ENCODE measurements around the gene ETV6.

ETV6 gene

GRCh38 chr12:11709513-11709912, 60.0 kb downstream of the ETV6 start:
- no peaks in the 10 kb centered on the region for H3K9me3 Mint-ChIP-seq
- no peak for DNase-seq
- H3K27ac Mint-ChIP-seq = peak overlapping the region in 1 of 2 donors; percentile 0
- ATAC-seq = no peak
- H3K4me3 Mint-ChIP-seq = no peak overlapping the region
- H3K4me1 Mint-ChIP-seq = peaks cover 43% of the 10 kb centered on the region
- H3K27me3 Mint-ChIP-seq = no peaks in the 10 kb centered on the region

- peaks cover 47% of the 10 kb centered on the region for H3K4me1 Mint-ChIP-seq
- no peaks in the 10 kb centered on the region for H3K27me3 Mint-ChIP-seq
- no peak for ATAC-seq
- H3K4me3 Mint-ChIP-seq = no peak overlapping the region
- H3K9me3 Mint-ChIP-seq = no peaks in the 10 kb centered on the region
- H3K27ac Mint-ChIP-seq = no peak overlapping the region
- no peak for DNase-seq
Measured at GRCh38 chr12:11710431-11710830, 61.0 kb downstream of the ETV6 start.

GRCh38 chr12:11710906-11711305, 61.4 kb downstream of the ETV6 start:
- Mint-ChIP-seq H3K27ac (no peak overlapping the region), H3K27me3 (no peaks in the 10 kb centered on the region), H3K4me1 (peaks cover 47% of the 10 kb centered on the region), H3K9me3 (no peaks in the 10 kb centered on the region), H3K4me3 (no peak overlapping the region)
- DNase-seq = no peak
- ATAC-seq = no peak

- Mint-ChIP-seq H3K27ac (peak overlapping the region in 1 of 2 donors; percentile 49), H3K9me3 (no peaks in the 10 kb centered on the region), H3K4me3 (no peak overlapping the region), H3K27me3 (no peaks in the 10 kb centered on the region), H3K4me1 (peaks cover 47% of the 10 kb centered on the region)
- DNase-seq = no peak
- no peak for ATAC-seq
Measured at GRCh38 chr12:11711651-11712327, 62.3 kb downstream of the ETV6 start.

- no peak for DNase-seq
- H3K27me3 Mint-ChIP-seq = no peaks in the 10 kb centered on the region
- no peak overlapping the region for H3K27ac Mint-ChIP-seq
- peaks cover 47% of the 10 kb centered on the region for H3K4me1 Mint-ChIP-seq
- H3K4me3 Mint-ChIP-seq = no peak overlapping the region
- H3K9me3 Mint-ChIP-seq = no peaks in the 10 kb centered on the region
- no peak for ATAC-seq
Measured at GRCh38 chr12:11712491-11712890, 63.0 kb downstream of the ETV6 start.

GRCh38 chr12:11713202-11713601, 63.7 kb downstream of the ETV6 start:
- ATAC-seq (no peak), DNase-seq (no peak)
- Mint-ChIP-seq H3K27ac (no peak overlapping the region), H3K9me3 (no peaks in the 10 kb centered on the region), H3K4me3 (no peak overlapping the region), H3K4me1 (peaks cover 41% of the 10 kb centered on the region), H3K27me3 (no peaks in the 10 kb centered on the region)

GRCh38 chr12:11714626-11715025, 65.2 kb downstream of the ETV6 start:
- no peaks in the 10 kb centered on the region for H3K9me3 Mint-ChIP-seq
- H3K4me1 Mint-ChIP-seq = peaks cover 44% of the 10 kb centered on the region
- ATAC-seq = no peak
- H3K27ac Mint-ChIP-seq = no peak overlapping the region
- H3K27me3 Mint-ChIP-seq = no peaks in the 10 kb centered on the region
- no peak for DNase-seq
- H3K4me3 Mint-ChIP-seq = no peak overlapping the region

- Mint-ChIP-seq H3K9me3 (no peaks in the 10 kb centered on the region), H3K27ac (no peak overlapping the region), H3K27me3 (no peaks in the 10 kb centered on the region), H3K4me1 (peaks cover 54% of the 10 kb centered on the region), H3K4me3 (no peak overlapping the region)
- no peak for DNase-seq
- no peak for ATAC-seq
Measured at GRCh38 chr12:11715621-11716020, 66.1 kb downstream of the ETV6 start.

- no peak overlapping the region for H3K27ac Mint-ChIP-seq
- H3K4me3 Mint-ChIP-seq = no peak overlapping the region
- peaks cover 49% of the 10 kb centered on the region for H3K4me1 Mint-ChIP-seq
- H3K27me3 Mint-ChIP-seq = no peaks in the 10 kb centered on the region
- H3K9me3 Mint-ChIP-seq = no peaks in the 10 kb centered on the region
- DNase-seq (no peak), ATAC-seq (no peak)
Measured at GRCh38 chr12:11716794-11717518, 67.5 kb downstream of the ETV6 start.

GRCh38 chr12:11717519-11717961, 68.1 kb downstream of the ETV6 start:
- H3K4me3 Mint-ChIP-seq = no peak overlapping the region
- DNase-seq = no peak
- H3K4me1 Mint-ChIP-seq = peaks cover 45% of the 10 kb centered on the region
- no peaks in the 10 kb centered on the region for H3K27me3 Mint-ChIP-seq
- no peak overlapping the region for H3K27ac Mint-ChIP-seq
- H3K9me3 Mint-ChIP-seq = no peaks in the 10 kb centered on the region
- no peak for ATAC-seq

- no peak overlapping the region for H3K4me3 Mint-ChIP-seq
- DNase-seq (no peak), ATAC-seq (no peak)
- no peak overlapping the region for H3K27ac Mint-ChIP-seq
- H3K4me1 Mint-ChIP-seq = peaks cover 39% of the 10 kb centered on the region
- H3K27me3 Mint-ChIP-seq = no peaks in the 10 kb centered on the region
- no peaks in the 10 kb centered on the region for H3K9me3 Mint-ChIP-seq
Measured at GRCh38 chr12:11718105-11718504, 68.6 kb downstream of the ETV6 start.

- DNase-seq (no peak), ATAC-seq (peak; percentile 21)
- H3K27me3 Mint-ChIP-seq = no peaks in the 10 kb centered on the region
- H3K4me3 Mint-ChIP-seq = no peak overlapping the region
- peaks cover 35% of the 10 kb centered on the region for H3K4me1 Mint-ChIP-seq
- no peak overlapping the region for H3K27ac Mint-ChIP-seq
- H3K9me3 Mint-ChIP-seq = no peaks in the 10 kb centered on the region
Measured at GRCh38 chr12:11718768-11719253, 69.3 kb downstream of the ETV6 start.

GRCh38 chr12:11719678-11720099, 70.2 kb downstream of the ETV6 start:
- Mint-ChIP-seq H3K27ac (peak overlapping the region in 1 of 2 donors; percentile 14), H3K4me1 (peaks cover 36% of the 10 kb centered on the region), H3K27me3 (no peaks in the 10 kb centered on the region), H3K4me3 (peak overlapping the region; percentile 17 to 26), H3K9me3 (no peaks in the 10 kb centered on the region)
- peak in 1 of 2 donors; percentile 36 for DNase-seq
- ATAC-seq = peak; percentile 86

- no peak overlapping the region for H3K4me3 Mint-ChIP-seq
- peaks cover 51% of the 10 kb centered on the region for H3K4me1 Mint-ChIP-seq
- DNase-seq (no peak), ATAC-seq (no peak)
- peaks cover 0 to 5% of the 10 kb centered on the region in 2 donors for H3K9me3 Mint-ChIP-seq
- H3K27ac Mint-ChIP-seq = no peak overlapping the region
- H3K27me3 Mint-ChIP-seq = no peaks in the 10 kb centered on the region
Measured at GRCh38 chr12:11722071-11722470, 72.6 kb downstream of the ETV6 start.

- peak overlapping the region in 1 of 2 donors; percentile 13 for H3K27ac Mint-ChIP-seq
- ATAC-seq (no peak), DNase-seq (no peak)
- no peaks in the 10 kb centered on the region for H3K27me3 Mint-ChIP-seq
- H3K4me1 Mint-ChIP-seq = peaks cover 56% of the 10 kb centered on the region
- H3K9me3 Mint-ChIP-seq = peaks cover 0 to 5% of the 10 kb centered on the region in 2 donors
- H3K4me3 Mint-ChIP-seq = no peak overlapping the region
Measured at GRCh38 chr12:11722578-11723138, 73.2 kb downstream of the ETV6 start.

- no peak overlapping the region for H3K27ac Mint-ChIP-seq
- H3K4me1 Mint-ChIP-seq = peaks cover 62% of the 10 kb centered on the region
- H3K9me3 Mint-ChIP-seq = peaks cover 0 to 5% of the 10 kb centered on the region in 2 donors
- no peak overlapping the region for H3K4me3 Mint-ChIP-seq
- no peaks in the 10 kb centered on the region for H3K27me3 Mint-ChIP-seq
- DNase-seq = no peak
- ATAC-seq = no peak
Measured at GRCh38 chr12:11723993-11724392, 74.5 kb downstream of the ETV6 start.

Measured in stimulated activated naive CD8-positive, alpha-beta T cell treated with anti-CD3 and anti-CD28 coated beads, Interleukin-15, amount 100 ng/mL, for 72 hours (primary cell).